ENCODE measurements around the gene NAXD. TPM values are rescaled to one million over a fixed set of nuclear protein-coding genes. Genes with fewer than 3 reads are reported as not detected.
"Not testable (repeated sequence)": the region's sequence is repeated elsewhere in the genome, so short reads cannot be mapped to it uniquely, and the experiment has no call there.

Gene NAXD
- total RNA-seq, 1 donor from 2014 or later: 23.7 TPM

DNA sequence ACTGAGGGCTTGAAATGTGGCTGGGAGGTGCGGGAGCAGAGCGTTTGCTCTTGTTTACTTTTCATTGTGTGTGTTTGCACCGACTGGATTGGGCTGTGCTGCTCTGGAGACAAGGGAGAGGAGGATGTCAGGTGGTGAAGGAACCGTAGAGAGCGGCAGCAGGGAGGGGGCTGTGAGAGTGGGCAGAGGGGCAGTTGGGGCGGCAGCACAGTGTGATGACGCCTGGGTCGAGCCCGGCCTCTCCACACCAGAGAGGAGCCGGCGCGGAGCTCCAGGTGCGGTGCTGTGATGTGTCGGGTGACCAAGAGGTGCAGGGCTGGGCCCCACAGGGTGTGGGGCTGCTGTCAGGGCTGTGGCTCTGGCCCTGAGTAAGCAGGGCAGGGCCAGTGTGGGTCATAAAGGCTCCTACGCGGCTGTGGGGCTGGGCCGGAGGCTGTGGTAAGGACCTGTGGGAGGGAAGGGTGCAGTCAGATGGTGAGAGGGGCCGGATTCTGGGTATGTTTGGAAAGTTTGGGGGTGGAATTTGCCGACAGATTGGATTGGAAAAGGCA, 10.5 kb downstream of the NAXD start:
- no peak for DNase-seq (ENCODE audit: low spot score)
- intact Hi-C loops (cut with DNase I): no loop called here

DNA sequence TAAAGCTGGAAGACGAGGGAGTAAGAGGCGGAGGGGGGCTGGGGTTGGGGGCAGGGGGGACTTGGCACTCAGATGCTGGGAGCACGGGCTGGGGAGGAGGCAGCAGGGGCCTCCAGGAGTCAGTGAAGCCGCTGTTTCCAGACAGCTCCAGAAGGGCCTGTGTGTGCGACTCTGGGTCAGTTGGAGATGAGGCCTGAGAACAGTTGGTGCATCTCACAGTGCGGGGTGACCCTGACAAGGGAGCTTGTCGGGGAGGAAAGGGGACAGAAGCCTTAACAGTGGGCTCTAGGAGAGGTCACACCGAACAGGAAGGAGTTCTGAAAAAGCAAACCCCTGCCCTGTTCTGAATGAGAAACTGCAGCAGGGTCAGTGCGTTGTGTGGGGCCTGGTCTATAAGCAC, 11.2 kb downstream of the NAXD start:
- intact Hi-C loops (cut with DNase I): no loop called here
- DNase-seq (ENCODE audit: low spot score): no peak

DNA sequence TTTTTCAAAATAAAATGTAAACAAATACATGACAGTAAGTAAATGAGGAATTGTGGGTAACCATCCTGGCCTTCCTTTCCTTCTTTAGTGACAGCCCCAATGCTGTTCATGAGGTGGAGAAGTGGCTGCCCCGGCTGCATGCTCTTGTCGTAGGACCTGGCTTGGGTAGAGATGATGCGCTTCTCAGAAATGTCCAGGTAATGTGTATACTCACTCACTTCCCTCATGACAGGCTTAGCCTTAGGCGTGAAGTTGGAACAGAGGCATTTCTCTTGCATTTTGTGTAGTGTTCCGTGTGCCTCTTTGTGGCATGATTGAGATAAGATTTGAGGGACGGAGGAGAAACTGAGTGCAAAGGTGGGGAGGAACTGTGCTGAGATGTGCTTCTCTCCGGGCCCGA, 12.0 kb downstream of the NAXD start:
- no peak for DNase-seq (ENCODE audit: low spot score)
- intact Hi-C loops (cut with DNase I): no loop called here

DNA sequence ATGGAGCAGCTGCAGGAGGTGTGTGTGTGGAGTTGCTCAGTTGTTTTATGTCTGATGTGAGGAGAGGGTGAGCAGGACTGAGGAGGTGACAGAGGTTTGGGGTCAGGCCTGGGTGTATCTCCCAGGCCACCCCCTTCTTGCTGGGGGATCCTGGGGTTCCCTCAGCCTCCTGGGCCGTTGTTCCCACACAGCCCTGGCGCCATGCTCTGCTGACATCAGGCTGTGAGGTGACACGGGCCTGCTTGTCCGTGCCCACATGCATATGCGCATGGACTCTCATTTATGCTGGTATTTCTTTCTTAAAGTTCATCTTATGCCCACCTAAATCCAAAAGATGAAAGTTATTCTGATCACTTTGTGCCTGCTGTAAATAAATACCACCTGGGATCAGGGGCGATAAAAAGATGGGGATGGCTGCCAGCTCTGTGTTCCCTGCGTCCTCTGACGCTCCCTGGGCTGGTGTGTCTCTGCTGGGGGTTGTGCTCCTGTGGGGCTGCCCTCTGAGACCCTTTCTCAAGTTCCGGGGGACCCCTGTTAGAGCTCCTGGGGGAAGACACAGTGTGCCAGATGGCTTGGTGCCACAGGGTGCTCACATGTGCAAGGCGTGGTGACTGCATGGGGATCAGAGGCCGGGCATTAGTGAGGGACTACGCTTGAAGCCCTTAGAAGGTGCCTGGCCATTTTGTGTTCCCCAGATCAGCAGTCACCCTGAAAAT, 12.6 kb downstream of the NAXD start:
- intact Hi-C loops (cut with DNase I): no loop called here
- DNase-seq (ENCODE audit: low spot score): no peak

DNA sequence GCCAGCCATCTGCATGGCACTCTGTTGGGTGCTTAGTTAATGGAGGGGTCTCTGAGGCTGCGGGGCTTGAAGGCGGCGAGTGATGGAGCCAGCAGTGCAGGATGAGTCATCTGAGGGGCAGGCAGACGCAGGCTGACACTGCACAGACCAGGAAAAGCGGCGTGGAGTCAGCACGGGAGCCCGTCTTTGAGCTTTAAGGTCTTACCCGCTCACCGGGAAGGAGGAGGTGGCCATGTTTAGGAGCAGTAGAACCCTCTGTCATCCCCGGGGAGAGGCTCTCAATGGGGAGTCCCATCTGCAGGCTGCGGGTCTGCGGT, 13.1 kb downstream of the NAXD start:
- DNase-seq (ENCODE audit: low spot score): no peak

DNA sequence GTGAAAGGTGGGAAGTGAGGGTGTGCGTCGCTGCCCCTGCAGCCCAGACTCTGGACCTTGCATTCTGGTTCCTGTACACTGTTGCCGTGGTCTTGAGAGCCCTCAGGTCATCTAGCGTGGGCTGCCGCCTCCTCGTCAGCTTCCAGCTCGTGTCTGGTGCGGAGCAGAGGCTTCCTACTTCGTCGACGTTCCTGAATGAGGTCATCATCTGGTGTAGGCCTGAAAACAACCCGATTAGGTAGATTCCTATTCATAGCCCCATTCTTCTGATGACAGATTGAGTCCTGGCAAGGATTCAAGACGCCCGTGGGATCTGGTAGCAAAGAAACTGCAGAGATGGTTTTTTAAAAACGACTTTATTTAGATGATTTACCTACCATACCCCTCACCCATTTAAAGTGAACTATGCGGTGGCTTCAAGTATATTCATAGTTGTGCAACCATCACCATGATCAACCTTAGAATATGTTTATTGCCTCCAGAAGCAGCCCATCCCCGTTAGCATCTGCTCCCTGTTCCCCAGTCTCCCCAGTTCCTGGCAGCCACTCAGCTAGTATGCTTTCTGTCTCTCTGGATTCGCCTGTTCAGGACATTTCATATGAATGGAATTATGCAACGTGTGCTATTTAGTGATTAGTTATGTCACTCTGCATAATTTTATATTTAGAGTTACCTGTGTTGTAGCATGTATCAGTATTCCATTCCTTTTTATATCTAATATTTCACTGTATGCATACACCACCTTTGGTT, 13.8 kb downstream of the NAXD start:
- intact Hi-C loops (cut with DNase I): no loop called here
- no peak for DNase-seq (ENCODE audit: low spot score)

More for the DNA sequence above, 13.1 kb downstream of the NAXD start:
- intact Hi-C loops (cut with DNase I): no loop called here

DNA sequence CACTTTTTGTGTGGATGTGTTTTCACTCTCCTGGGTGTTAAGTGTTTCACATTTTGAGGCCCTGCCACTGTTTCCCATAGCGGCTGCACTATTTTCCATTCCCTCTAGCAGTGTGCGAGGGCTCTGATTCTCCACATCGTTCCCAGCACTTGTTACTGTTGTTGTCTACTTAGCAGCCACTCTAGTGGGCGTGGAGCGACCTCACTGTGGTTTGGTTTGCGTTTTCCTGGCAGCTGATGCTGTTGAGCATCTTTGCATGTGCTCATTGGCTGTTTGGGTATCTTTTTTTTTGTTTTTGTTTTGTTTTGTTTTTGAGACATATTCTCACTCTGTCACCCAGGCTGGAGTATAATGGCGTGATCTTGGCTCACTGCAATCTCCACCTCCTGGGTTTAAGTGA, 14.4 kb downstream of the NAXD start:
- no peak for DNase-seq (ENCODE audit: low spot score)
- intact Hi-C loops (cut with DNase I): no loop called here

DNA sequence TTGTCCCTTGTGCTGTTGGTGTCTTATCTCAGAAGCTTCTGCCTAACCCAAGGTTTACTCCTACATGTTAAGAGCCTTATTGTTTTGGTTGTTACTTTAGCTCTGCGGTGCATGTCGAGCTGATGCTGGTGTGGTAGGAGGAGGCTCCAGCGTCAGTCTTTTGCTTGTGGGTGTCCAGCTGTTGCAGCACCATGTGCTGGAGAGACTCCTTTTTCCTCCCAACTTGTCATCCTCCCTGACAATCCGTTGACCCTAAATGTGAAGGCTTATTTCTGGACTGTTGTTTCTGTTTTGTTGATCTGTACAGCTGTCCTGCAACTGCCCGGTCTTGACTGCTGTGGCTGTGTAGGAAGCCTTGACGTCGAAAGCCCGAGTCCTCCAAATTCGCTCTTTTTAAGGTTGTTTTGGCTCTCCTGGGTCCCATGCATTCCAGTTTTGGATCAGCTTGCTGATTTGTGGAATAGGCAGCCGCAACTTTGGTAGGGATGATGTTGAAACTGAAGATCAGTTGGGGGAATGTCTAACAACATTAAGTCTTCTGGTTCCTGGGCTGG, 15.3 kb downstream of the NAXD start:
- intact Hi-C loops (cut with DNase I): no loop called here
- no peak for DNase-seq (ENCODE audit: low spot score)

DNA sequence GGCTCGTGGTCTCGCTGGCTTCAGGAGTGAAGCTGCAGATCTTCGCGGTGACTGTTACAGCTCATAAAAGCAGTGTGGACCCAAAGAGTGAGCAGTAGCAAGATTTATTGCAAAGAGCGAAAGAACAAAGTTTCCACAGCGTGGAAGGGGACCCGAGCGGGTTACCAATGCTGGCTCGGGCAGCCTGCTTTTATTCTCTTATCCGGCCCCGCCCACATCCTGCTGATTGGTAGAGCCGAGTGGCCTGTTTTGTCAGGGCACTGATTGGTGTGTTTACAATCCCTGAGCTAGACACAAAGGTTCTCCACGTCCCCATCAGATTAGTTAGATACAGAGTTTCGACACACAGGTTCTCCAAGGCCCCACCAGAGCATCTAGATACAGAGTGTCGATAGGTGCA, 16.9 kb downstream of the NAXD start:
- intact Hi-C loops (cut with DNase I); DNase-seq (ENCODE audit: low spot score): not testable (repeated sequence)

DNA sequence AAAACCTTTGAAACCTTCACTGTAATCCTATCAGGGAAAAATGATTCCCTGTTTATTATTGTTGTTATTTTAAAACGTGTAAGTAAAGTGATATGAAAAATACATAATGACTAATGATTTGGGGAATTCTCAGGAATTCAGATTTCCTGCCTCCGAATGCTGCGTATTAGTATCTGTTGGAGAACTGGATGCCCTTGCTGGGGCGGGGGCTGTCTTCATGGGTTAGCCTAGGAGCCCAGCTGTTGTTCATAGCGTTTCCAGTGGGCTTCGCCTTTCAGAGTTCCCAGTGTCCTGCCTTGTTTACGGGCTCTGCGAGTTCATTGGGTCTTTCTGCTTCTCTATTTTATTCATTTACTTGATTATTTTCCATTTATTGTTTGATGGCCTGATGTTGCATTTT, 18.4 kb downstream of the NAXD start:
- DNase-seq (ENCODE audit: low spot score): no peak

DNA sequence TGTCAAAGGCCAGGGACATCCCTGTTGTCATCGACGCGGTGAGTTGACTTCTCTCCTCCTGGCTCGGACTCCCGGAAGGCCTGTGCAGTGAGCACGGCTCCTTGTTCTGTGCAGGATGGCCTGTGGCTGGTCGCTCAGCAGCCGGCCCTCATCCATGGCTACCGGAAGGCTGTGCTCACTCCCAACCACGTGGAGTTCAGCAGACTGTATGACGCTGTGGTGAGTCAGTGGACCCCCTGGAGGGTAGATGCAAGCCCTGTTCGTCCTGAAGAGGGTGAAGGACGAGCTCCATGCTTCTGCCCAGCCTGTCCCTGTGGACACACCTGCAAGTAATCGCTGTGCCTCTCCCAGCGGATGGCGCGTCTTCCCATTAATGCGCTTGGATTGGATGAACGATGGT, 19.2 kb downstream of the NAXD start:
- no peak for DNase-seq (ENCODE audit: low spot score)
- intact Hi-C loops (cut with DNase I): no loop called here

More for the DNA sequence above, 18.4 kb downstream of the NAXD start:
- intact Hi-C loops (cut with DNase I): no loop called here

DNA sequence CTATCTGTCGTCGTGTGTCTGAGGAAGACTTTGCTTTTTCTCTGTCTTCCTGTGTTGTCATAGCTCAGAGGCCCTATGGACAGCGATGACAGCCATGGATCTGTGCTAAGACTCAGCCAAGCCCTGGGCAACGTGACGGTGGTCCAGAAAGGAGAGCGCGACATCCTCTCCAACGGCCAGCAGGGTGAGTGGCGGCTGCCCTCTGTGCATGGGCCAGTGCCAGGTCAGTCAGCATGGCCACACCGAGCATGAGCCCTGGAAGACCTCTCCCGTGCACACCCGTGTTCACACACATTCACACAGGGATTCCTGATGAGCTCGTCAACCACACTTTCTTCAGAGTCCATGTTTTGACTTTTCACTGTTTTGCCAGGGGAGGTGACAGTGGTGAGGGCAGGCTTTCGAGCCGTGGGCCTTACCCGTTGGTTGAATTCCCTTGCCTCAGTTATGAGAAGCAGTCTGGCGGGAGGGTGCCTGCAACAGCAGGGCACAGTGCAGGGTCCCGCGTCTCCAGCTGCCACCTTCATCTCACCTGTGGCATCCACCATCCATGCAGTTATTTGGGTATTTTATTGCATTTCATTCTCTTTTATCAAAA, 20.2 kb downstream of the NAXD start:
- DNase-seq (ENCODE audit: low spot score): no peak
- intact Hi-C loops (cut with DNase I): no loop called here

DNA sequence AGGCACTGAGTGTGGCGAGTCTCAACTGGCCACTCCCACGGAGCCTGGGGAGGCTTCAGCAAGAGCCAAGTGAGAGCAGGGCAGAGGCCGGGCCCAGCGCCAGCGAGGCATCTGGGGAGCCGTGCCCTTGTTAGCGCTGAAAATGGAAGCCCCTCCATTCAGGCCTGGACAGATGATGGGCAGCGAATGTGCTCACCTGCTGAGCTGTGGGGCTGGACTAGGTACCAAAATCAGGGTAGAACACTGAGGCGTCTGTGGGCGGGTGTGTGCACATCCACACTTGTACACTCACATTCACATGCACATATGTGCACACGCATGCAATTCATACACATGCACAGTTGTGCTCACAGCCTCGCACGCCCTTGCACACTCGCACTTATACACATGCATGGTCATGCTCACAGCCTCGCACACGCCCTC, 20.7 kb downstream of the NAXD start:
- intact Hi-C loops (cut with DNase I): no loop called here

DNA sequence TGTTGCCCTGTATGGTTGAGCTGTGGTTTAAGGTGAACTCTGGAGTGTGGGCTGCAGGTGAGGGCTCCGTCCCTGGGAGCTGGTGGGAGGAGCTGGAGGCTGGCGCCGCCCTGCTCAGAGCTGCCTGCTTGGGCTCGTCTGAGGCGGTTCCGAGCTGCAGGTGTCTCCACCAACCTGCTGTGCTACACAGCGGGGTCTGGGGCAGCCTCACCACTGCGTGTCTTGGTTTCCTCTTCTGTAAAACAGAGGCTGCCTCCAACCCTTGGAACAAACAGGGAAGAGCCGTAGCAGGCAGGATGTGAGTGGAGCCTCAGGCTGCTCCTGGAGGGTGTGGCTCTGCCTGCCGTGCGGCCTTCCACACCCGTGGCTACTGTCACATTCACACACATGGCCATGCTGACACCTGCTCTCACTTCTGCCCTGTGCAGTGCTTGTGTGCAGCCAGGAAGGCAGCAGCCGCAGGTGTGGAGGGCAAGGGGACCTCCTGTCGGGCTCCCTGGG, 21.4 kb downstream of the NAXD start:
- intact Hi-C loops (cut with DNase I): no loop called here
- no peak for DNase-seq (ENCODE audit: low spot score)

More for the DNA sequence above, 20.7 kb downstream of the NAXD start:
- no peak for DNase-seq (ENCODE audit: low spot score)

DNA sequence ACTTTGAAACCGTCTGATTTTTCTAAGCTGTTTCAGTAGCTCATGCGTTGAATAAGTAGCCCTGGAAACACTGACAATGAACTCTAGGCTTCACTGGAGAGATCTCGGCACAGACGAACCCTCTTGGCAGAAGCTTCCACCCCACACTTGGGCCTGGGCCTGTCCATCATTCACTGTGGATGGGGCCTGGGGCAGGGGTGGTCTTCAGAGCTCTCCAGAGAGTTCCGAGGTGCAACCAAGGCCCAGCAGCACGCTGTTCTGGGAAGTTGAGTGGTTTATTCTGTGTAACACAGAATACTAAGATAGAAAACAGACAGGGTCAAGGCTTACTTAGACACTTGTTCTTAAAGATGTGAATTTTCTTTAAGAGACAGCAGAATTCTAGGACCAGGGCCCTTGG, 21.9 kb downstream of the NAXD start:
- no peak for DNase-seq (ENCODE audit: low spot score)
- intact Hi-C loops (cut with DNase I): no loop called here

DNA sequence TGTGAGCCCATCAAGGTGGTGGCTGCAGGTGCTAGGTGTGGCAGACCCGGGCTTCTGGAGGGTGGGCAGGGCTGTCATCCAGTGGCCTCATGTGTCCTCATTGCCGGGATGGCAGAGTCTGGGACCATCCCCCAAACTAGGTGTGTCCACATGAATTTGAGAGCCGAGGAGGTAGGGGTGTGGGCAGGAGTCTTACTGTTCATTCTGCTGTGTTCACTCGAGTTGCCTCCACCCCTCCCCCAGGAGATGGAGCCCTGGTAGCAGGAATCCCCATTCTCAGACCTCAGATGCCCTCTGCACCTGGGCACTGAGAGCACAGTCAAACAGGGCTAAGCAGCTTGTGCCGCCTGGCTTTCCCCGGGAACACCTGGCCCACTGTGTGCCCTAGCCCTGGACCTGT, 22.4 kb downstream of the NAXD start:
- intact Hi-C loops (cut with DNase I): no loop called here

DNA sequence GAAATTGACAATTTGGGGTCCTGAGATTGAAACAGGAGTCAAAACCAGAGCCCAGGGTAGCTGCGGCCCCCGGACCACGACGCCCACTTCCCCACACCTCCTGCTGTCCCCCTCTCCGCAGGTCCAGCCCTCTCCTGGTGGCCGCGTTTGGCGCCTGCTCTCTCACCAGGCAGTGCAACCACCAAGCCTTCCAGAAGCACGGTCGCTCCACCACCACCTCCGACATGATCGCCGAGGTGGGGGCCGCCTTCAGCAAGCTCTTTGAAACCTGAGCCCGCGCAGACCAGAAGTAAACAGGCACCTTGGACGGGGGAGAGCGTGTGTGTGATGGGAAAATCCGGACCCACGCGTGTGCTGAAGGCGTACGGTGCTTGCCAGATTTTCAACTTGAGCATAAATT, 22.9 kb downstream of the NAXD start:
- no peak for DNase-seq (ENCODE audit: low spot score)
- intact Hi-C loops (cut with DNase I): no loop called here

More for the DNA sequence above, 22.4 kb downstream of the NAXD start:
- no peak for DNase-seq (ENCODE audit: low spot score)

DNA sequence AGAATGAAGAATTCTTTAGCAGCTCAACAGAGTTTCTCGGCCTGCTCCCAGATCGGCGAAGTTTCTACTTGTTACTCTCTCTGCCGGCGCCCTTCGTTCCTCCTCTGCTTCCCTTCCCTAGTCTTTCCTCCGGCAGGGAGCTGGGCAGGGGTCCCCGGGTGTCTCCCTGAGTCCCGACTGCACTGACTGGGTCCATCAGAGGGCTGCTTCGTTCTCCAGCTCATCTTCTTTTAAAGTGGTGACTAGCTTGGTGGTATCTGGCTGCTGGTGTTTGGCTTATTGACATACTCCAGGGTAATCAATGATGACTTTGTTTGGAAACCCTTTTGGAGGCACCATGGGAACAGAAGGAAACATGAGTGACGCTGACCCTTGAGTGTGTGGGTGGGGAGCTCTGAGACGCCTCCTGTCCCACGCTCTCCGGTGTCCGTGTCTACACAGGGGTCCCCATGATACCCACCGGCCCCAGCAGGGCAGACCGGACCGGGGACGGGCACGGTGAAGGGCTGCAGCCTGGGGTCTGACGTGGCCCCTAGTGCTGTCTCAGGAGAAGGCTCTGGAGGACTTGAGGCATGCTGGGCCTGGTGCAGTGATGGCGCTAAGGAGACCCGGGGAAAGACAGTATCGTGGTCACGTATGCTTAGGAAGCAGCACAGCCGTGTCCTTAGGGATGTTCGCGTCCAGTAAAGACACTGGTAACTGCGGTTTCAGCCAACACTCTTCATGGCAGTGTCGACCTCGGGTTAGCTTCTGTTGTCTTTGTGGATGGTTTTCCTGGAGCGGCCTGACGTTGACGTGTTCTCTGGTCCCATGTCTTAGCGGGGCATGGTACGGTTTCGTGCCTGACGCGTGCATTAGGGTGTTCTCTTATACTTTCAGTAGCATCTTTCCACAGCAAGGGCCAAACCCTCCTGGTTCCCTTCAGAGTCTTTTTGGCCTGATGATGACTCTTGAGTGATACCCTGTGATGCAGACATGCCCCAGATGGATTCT, 23.8 kb downstream of the NAXD start:
- DNase-seq (ENCODE audit: low spot score): no peak
- intact Hi-C loops (cut with DNase I): no loop called here

DNA sequence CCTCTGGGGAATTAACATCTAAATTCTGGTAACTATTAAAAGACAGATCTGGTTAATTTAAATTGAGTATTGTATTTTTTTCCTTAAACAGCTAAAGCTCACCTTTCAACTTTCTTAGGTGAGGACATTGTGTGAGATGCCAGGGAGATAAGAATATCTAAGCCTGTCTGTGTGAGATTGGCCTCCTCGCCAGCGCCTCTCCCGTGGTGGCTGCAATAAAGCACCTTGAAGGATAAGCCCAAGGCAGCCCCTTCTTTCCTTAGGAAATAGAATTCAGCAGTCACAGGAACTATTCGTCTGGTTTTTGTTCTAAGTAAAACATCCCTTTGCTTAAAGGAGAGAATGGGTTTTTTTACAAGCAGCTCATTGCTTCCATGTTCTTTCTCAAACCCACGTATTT, 24.6 kb downstream of the NAXD start:
- intact Hi-C loops (cut with DNase I): no loop called here
- DNase-seq (ENCODE audit: low spot score): no peak
